GM19397 (cell line): ENCODE results near the gene DPP6.

Experiments
- ATAC-seq: cut with Tn5 transposase; IDR thresholded peaks from one replicate; pipeline ENCODE4 v1.9.1; 2021; ENCODE audit warnings: mild to moderate bottlenecking, moderate library complexity; ENCODE audit not compliant: unreplicated experiment

The DPP6 gene

DNA sequence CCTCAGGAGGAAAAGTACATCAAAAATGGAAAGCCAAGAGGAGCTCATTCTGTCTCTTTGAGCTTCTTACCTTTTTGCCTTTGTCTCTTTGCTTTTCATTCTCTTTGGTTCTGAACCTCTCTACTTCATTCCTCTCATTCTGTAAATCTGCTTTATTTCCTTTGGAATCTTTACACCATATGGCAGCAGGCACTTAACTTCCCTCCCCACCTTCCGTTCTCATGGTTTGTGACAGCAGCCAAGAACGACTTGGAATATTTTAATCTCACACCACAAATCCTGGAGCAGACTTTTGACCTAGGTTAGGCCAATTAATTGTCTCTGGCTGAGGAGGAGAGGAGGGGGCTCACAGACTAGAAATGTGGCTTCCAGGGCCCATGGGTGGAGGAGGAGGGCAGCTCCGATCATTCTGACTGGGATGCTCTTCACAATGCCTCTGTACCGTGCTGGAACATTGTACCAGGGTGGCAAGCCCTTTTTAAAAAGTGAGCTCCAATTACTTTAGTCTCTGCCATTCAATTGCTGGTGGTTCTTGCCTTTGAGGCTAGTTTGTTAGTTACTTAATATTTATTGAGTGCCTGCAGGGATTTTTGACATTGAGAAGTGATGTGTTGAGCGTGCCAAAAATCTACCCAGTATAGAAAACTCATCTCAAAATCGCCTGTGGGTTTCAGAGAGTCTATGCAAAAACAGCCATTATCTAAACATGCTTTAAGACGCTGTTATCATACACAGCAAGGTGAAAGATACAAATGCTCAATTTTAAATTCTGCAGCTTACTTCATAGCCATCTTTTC is 386.6 kb downstream of the DPP6 start:
- ATAC-seq: no peak

DNA sequence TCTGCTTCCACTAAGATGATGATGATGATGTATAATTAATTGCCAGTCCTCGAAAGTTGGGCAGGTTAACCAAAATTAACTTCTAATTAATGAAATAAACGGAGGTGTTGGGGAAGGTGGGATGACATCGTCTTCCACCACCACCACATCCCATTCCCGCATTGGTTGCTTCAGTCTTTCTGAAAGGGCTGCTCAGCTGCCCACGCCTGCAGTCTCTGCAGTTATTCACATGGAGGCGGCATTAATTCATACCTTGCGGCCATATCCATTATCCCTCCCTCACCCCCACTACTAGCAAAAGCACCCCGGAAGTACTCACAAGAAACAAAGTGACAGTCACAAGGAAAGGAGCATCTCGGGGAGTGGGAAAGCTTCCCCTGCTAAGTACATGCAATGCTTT is 387.9 kb downstream of the DPP6 start:
- ATAC-seq: no peak

DNA sequence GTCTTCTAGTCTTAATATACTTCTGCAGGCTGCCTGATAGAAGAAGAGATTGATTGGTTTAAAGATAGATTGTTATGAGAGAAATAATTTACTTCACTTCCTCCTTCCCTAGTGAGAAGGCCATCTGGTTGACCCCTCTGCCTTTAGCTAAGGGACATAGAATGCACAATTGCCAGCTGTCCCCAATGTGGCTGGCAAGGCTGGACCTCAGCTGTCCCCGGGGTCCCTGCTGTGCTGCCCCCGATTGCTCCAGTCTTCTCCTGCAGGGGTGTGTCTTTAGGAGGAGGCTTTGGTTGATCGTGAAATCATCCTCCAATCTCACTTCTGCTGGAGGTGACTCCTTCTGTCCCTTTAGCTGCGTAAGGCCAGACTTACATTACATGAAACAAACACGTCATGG is 388.5 kb downstream of the DPP6 start:
- ATAC-seq: no peak

GRCh38 chr7:154441811-154442210 is 389.6 kb downstream of the DPP6 start:
- ATAC-seq: no peak

GRCh38 chr7:154442939-154443338 is 390.7 kb downstream of the DPP6 start:
- ATAC-seq: no peak

GRCh38 chr7:154450451-154450850 is 398.3 kb downstream of the DPP6 start:
- ATAC-seq: no peak

- no peak for ATAC-seq
Observed at GRCh38 chr7:154451480-154452457, 399.6 kb downstream of the DPP6 start.

DNA sequence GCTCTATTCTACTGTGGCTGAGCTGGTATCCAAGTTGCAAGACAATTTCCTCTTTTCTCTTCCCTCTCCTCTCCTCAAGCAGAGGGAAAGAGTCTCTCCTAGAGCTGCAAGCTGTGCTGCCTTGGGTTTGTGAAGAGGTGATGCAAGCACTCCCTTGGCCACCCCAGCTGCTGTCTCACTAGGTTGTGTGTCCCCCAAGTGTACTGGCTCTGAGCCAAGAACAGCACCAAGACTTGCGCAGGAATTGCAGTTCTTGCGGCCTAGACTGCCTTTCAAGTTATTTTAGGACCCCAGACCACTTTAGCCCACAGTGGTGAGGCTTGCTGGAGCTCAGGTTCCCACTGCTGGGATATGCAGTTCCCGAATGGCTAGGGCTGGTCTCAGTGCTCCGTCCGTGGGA is 411.6 kb downstream of the DPP6 start:
- no peak for ATAC-seq

GRCh38 chr7:154469652-154470051 is 417.5 kb downstream of the DPP6 start:
- ATAC-seq: no peak

- ATAC-seq: no peak
Observed at GRCh38 chr7:154472343-154472742, 420.1 kb downstream of the DPP6 start.

DNA sequence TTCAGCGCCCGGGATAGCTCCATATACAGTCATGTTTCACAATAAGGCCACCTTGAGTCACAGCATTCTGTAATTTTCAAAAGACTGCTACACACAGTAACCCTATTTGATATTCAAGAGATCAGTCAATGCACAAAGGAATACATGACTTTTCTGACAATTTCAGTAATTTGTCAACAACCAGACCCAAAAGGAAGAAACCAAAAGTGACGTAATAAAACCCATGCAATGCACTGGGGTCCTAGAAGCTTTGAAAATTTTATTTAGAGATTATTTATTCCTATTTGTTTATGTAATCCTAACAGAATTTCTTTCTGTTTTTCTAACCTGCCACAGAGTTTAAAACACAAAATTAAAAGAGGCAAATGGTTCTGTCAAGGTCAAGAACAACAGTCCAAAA is 421.2 kb downstream of the DPP6 start:
- ATAC-seq: no peak

DNA sequence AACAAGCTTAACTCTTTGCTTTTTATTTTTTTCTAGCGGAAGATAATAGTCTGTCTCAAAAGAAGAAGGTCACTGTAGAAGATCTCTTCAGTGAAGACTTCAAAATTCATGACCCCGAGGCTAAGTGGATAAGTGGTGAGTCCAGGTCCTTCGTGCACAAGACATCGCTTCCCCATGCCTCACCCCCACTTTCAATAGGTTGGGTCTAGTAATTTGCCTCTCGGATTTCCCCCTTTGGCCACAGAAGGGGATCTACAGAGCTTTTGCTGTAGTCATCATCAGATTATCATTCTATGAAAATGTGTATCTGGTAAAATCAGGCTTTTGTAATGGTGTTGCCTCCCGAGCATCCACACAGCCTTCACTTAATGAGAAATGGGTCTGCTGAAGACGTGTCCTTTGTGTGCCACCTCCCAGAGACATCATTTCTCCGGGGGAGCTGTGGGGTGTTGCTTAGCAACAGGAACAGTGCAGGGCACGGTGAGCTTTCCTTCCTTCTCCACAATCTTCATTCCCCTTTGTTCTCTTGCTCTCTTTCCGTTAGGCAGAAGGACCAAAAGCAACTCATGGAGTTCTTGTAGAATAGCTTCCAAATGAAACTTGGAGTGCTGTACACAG is 422.8 kb downstream of the DPP6 start:
- no peak for ATAC-seq

DNA sequence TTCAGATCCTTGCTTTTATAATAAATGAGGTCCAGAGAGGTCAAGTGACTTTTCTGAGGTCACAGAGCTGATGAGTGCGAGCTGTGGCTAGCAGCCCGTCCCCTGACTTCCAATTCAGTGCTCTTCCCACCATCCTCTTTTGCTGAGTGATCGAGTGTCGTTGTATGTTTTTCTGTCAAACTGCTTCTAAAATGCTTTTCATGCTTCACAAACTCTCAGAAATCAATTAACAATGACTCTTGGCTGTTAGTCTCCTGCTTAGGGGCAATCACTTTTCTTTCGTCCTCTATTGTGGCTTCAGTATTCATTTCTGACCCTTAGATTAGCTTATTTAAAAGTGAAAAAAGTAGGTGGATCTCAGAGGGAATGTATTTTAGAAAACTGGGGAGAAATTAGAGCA is 423.7 kb downstream of the DPP6 start:
- ATAC-seq: no peak

- ATAC-seq: no peak
Observed at GRCh38 chr7:154480817-154481216, 428.6 kb downstream of the DPP6 start.

DNA sequence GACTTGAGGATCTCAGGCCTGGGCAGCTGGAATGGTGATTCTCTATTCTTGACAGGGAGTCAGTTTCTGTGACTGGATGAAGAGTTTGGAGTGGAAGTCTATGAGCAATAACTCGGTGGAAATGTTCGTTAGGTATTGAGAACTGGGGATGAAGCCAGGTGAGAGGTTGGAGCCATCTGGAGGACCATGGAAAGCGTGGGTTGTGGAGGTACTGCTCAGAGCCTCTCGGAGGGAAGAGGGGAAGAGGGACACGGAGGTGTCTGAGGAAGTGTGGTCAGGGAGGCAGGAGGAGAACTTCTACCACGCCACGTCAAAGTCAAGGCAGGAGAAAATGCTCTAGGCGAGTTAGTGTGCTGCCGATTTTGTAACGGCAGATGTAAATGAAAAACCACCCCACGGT is 430.7 kb downstream of the DPP6 start:
- no peak for ATAC-seq

- ATAC-seq: no peak
Observed at GRCh38 chr7:154484406-154484805, 432.2 kb downstream of the DPP6 start.

- ATAC-seq: no peak
Observed at GRCh38 chr7:154484943-154485342, 432.7 kb downstream of the DPP6 start.

DNA sequence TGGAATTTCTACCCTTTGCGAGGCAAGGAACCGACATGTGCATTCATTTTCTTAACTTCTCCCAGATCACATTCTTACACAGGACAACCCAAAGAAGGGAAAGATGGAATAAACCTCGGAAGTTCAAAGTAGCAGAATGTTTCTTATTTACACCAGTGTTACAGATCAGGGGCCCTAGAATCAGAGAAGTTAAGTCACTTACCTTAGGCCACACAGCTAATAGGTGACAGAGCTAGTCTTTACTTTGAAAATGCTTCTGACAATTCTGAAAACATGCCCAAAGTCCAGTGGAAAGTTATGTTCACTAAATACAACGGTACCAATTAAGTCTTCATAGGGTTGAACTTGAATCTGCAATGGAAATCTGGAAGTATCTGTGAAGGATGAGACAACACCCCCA is 437.7 kb downstream of the DPP6 start:
- ATAC-seq: no peak

DNA sequence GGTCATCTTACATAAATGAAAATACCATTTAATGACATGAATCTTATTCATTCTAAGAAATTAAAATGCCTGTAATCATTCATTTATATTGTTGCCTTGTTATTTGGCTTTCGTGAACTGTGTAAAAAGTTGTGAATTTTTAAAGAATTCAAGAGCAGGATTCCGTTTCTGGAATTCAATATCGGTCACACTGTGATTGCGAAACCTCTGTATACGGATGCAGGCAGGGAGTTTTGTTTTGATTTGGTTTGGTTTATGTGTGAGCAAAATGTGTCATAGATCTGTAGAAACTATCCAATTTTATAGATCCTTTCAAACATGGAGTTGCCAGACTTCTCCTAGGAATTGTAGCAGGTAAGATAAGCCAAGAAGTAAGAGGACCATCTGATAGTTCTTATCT is 441.4 kb downstream of the DPP6 start:
- ATAC-seq: no peak

DNA sequence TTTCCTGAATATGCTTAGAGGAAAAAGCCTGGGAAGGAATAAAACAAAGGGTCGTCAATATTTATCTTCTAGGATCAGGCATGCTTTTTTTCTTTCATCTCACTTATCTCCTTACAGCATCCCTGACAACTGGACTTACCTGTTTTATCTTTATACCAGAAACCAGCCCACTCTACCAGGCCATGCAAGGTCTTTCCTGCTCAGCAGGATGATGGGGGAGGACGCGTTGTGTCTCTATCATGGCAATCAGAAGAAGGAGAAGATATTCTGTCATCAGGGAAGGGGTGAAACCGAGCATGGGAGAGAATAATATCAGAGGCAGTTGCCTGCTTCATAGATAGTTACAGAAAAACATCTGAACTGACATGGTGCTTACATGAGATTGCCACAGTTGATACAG is 445.6 kb downstream of the DPP6 start:
- ATAC-seq: no peak

DNA sequence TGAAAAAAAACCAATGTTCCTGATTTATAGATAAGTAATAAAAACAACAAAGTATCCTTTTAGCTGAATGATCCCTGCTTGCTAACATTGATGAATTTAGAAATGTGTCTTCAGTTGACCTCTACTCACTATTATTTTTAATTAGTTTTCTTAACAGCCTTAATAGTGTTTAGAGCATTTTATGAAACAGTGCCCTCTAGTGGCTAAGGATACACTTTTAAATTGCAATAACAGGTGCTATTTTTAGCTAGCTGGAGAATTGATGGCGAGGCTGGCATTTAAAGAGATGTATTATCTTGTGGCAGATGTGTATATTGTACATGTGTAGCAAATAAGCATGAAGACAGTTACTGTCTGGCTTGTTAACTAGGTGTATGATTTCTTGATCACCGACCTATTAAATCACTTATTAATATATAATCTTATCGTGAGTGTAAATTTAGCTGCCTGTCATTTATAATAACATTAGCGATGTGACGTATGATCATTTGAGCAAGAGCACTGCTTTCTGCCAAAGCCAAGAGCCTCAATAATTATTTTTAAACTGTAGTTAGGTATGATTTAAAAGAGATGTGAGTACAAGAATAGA is 451.9 kb downstream of the DPP6 start:
- no peak for ATAC-seq
